Measurements from ENCODE around the gene LAMA3. TPM values are rescaled to one million over a fixed set of nuclear protein-coding genes. Genes with fewer than 3 reads are reported as not detected.

LAMA3 gene
- total and polyA plus RNA-seq, 2 donors: 10.4 to 32.3 TPM

DNA sequence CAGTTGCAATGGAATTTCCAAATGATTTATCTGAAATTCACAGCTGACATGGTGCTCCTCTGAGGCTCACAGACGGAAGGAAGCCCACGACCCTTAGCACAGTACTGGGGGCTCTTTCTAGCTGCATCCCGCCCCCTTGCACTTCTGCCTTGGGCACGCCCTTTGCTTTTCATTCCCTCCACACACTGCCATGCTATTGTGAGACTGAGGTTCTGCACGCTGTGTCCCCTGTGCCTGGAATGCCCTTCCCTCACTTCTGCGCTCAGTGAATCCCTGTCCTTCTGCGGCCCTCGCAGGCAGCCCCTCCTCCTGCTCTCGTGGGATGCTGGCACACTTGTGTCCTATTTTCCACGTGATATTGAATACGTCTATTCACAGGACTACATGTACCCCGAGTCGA lies 189.9 kb downstream of the LAMA3 start:
- Histone ChIP-seq H3K27ac (ENCODE audit: low read depth) (no peak overlapping the region), H3K4me3 (ENCODE audit: low read depth, low read length) (no peak overlapping the region), H3K4me1 (ENCODE audit: insufficient read depth) (no peaks in the 10 kb centered on the region), H3K36me3 (ENCODE audit: insufficient read depth) (no peaks in the 10 kb centered on the region)
- WGBS: 89% methylated on average over 13 of the region's 13 CpGs
- DNase-seq (ENCODE audit: extremely low spot score): no peak

DNA sequence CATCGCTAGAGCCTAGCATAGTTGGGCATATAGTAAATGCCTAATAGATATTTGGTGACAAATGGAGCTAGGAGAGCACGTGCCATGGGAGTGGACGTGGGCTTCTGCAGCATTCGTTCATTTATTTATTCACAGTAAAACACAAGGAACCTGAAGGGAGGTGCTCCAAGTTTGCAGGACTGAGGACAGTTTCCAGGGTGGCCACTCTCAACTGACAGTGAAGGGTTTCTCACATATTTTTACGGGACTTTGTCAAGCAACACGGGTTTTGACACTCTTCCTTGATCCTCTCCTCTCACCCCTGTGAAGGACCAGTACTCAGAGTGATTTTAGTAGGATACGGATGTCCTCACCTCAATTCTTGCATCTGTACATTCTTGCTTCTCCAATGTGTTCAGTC lies 190.3 kb downstream of the LAMA3 start:
- 88% methylated on average over 7 of the region's 7 CpGs for WGBS
- no peak overlapping the region for H3K27ac ChIP-seq (ENCODE audit: low read depth)
- H3K4me1 ChIP-seq (ENCODE audit: insufficient read depth): no peaks in the 10 kb centered on the region
- DNase-seq (ENCODE audit: extremely low spot score): no peak
- H3K4me3 ChIP-seq (ENCODE audit: low read depth, low read length): no peak overlapping the region
- H3K36me3 ChIP-seq (ENCODE audit: insufficient read depth): no peaks in the 10 kb centered on the region

DNA sequence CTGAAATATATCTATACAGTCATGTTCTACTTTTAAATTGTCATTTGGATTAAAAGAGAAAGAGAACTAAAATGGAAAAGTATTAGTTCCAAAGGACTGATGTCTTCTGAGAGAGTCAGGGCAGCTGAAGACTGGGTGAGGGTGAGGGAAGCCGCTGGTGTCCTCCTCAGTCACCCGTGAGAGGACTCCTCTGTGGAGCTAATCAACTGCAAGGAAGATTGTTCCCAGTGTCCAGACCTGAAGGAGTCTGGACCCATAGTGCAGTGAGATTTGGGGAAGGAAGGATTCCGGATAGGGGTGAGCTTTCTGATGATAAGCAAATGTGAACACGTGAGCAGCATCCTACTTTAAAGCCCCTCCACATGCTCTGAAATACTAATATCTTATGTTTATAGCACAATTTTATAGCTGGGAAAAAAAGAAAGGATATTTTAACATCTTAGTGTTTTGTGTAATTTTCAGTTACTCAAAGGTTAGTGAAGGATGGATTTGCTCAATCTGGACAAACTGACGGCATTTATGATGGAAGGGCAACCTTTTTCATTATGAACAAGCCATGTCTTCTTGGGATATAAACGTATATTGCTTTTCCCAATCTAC lies 190.8 kb downstream of the LAMA3 start:
- Histone ChIP-seq H3K4me3 (ENCODE audit: low read depth, low read length) (no peak overlapping the region), H3K4me1 (ENCODE audit: insufficient read depth) (no peaks in the 10 kb centered on the region), H3K27ac (ENCODE audit: low read depth) (no peak overlapping the region), H3K36me3 (ENCODE audit: insufficient read depth) (no peaks in the 10 kb centered on the region)
- WGBS: 80% methylated on average over 6 of the region's 6 CpGs
- DNase-seq (ENCODE audit: extremely low spot score): no peak

DNA sequence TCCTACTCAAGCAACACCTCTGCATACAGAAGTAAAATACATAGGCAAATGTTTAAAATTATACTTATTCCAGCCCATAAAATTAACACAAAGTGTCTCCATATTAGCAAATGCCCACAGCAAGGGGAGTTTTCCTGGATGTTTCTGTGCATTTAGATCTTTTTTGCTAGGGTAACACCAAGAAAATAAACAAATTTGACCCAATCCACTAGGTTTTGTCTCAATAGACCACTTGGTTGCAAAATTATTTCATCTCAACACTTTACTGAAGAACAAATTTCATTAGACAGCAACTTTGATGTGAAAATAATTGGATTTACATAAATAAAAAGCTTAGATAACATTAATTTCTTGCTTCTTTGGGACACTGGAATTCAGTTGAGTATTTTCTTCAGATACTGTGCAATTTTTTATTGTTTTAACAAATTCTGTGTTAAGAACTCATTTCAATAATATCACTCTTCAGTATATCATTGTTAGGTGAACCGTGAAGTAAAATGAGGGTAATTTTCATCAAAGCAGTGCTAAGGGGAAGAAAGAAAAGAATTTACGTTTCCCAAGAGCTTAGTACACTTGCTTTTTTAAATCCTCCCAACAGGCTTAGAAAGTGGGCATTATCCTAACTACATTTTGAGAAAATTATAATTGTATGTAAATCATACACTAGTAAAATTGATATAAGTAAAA lies 191.8 kb downstream of the LAMA3 start:
- no peak for DNase-seq (ENCODE audit: extremely low spot score)
- no peak overlapping the region for H3K27ac ChIP-seq (ENCODE audit: low read depth)
- 92% methylated on average over 2 of the region's 2 CpGs for WGBS
- H3K36me3 ChIP-seq (ENCODE audit: insufficient read depth): no peaks in the 10 kb centered on the region
- no peaks in the 10 kb centered on the region for H3K4me1 ChIP-seq (ENCODE audit: insufficient read depth)
- H3K4me3 ChIP-seq (ENCODE audit: low read depth, low read length): no peak overlapping the region

DNA sequence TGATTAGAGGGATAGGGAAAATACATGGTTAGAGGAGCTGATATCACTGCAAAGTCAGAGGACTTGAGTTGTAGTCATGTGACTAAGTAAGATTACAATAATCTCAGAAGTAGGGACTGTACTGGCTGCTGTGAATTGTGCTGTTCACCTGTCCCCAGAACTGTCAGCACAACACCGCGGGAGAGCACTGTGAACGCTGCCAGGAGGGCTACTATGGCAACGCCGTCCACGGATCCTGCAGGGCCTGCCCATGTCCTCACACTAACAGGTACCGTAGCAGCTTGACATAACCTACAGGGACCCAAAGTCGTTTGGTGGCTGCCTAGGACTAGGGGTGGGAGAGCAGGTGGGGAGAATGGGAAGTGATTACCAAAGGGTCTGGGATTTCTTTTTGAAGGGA lies 192.5 kb downstream of the LAMA3 start:
- no peak overlapping the region for H3K4me3 ChIP-seq (ENCODE audit: low read depth, low read length)
- DNase-seq (ENCODE audit: extremely low spot score): no peak
- H3K4me1 ChIP-seq (ENCODE audit: insufficient read depth): no peaks in the 10 kb centered on the region
- no peaks in the 10 kb centered on the region for H3K36me3 ChIP-seq (ENCODE audit: insufficient read depth)
- 81% methylated on average over 8 of the region's 8 CpGs for WGBS
- no peak overlapping the region for H3K27ac ChIP-seq (ENCODE audit: low read depth)

DNA sequence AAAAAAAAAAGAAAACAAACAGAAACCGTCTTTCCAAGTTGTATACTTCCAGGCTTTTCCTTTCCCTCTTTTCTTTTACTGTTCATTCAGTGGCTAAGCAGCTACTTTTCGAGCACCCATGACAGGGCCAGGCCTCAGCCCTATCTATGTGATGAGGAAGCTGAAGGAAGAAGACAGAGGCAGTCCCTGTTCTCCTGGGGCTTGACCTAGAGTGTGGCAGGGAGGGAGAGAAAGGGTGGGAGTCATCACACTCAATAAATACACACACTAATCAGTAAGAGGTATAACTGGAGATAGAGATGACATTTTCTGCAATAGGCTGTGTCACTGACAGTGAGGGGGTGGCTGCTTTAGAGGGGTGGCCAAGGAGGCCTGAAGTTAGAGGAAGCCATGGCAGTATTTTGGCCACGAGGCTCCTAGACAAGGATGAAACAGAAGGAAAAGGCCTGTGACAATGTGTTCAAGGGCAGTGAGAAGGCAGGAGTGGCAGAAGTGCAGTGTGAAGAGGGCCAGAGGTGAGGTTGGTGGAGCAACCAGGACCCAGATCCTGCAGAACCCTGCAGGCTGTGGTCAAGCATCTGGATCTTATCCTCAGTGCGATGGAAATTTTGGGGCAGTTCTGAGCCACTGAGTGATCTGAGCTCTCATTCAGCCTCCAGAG lies 193.5 kb downstream of the LAMA3 start:
- no peak overlapping the region for H3K4me3 ChIP-seq (ENCODE audit: low read depth, low read length)
- 90% methylated on average over 4 of the region's 4 CpGs for WGBS
- no peaks in the 10 kb centered on the region for H3K4me1 ChIP-seq (ENCODE audit: insufficient read depth)
- H3K27ac ChIP-seq (ENCODE audit: low read depth): no peak overlapping the region
- no peaks in the 10 kb centered on the region for H3K36me3 ChIP-seq (ENCODE audit: insufficient read depth)
- DNase-seq (ENCODE audit: extremely low spot score): no peak

DNA sequence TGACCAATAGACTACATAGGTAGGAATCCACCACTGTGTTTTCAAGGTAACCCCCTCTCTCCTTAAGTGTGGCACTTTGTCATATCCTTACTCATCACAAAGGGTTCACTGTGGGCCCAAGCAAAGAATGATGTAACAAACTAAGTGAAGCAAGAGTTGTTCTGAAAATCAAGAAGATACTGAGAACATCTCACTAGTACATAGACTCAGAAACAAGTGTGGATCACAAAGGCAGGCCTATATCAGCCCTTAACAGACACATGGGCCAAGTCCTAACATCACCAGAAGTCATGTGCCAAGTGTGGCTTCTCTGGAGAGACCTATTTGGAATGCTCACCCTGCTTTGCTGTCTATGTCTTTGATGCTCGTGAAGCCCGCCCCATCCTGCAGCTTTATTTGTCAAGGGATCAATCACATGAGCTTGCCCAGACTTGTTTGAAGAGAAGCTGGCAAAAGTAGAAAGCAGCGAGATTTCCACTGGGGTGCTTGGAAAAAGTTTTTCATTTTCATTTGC lies 194.1 kb downstream of the LAMA3 start:
- no peak for DNase-seq (ENCODE audit: extremely low spot score)
- H3K36me3 ChIP-seq (ENCODE audit: insufficient read depth): no peaks in the 10 kb centered on the region
- 86% methylated on average over 3 of the region's 3 CpGs for WGBS
- no peak overlapping the region for H3K27ac ChIP-seq (ENCODE audit: low read depth)
- H3K4me1 ChIP-seq (ENCODE audit: insufficient read depth): no peaks in the 10 kb centered on the region
- no peak overlapping the region for H3K4me3 ChIP-seq (ENCODE audit: low read depth, low read length)

DNA sequence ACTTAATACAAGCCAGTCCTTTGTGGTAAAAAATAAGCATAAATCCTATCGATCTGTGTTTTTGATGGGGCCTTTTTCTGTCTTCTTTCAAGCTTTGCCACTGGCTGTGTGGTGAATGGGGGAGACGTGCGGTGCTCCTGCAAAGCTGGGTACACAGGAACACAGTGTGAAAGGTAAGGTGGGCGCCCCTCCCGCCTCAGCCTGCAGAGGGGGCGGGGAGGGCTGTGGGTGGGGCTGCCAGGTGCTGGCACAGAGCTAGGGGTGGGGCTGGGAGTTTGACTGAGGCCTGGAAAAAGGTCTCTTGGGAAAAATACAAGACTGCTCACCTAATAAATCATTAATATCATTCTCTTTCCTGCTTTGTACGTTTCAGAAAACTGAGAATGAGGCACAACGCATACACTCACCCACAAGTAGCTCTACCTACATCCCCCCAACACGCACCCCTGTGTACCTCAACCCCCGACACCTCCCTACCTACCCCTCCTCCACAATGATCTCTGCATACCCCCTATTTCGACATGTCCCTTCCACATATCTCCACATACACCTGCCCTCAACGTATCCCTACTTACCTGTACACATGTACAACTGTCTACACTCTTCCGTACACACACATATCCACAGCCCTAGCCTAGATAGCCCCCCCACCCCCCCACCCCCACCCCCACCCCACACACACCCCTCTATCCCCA lies 195.6 kb downstream of the LAMA3 start:
- WGBS: 73% methylated on average over 13 of the region's 13 CpGs
- no peak for DNase-seq (ENCODE audit: extremely low spot score)

DNA sequence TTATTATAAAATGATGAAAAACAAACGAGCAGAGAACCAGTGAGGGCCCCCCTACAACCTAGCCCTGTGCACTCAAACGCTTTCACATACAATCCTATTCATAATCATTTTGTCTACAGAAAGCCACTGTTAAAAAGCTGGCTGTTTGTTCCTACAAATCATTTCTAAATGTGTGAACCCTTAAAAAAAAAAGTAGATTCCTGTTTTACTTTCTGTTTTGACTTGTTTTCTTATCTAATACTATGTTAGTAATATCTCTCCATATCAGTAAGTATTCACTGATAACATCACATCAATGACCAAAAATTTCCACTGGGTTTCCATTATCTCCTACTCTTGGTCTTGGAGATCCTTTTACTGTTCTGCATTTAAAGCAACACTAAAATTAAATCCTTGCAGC lies 196.5 kb downstream of the LAMA3 start:
- H3K4me1 ChIP-seq (ENCODE audit: insufficient read depth): no peaks in the 10 kb centered on the region
- WGBS: 54% methylated on average over 2 of the region's 2 CpGs
- no peak overlapping the region for H3K4me3 ChIP-seq (ENCODE audit: low read depth, low read length)
- DNase-seq (ENCODE audit: extremely low spot score): no peak
- H3K27ac ChIP-seq (ENCODE audit: low read depth): no peak overlapping the region
- H3K36me3 ChIP-seq (ENCODE audit: insufficient read depth): no peaks in the 10 kb centered on the region

More for the DNA sequence above, 195.6 kb downstream of the LAMA3 start:
- Histone ChIP-seq H3K4me1 (ENCODE audit: insufficient read depth) (no peaks in the 10 kb centered on the region), H3K27ac (ENCODE audit: low read depth) (peak overlapping the region; percentile 66), H3K36me3 (ENCODE audit: insufficient read depth) (no peaks in the 10 kb centered on the region), H3K4me3 (ENCODE audit: low read depth, low read length) (no peak overlapping the region)

DNA sequence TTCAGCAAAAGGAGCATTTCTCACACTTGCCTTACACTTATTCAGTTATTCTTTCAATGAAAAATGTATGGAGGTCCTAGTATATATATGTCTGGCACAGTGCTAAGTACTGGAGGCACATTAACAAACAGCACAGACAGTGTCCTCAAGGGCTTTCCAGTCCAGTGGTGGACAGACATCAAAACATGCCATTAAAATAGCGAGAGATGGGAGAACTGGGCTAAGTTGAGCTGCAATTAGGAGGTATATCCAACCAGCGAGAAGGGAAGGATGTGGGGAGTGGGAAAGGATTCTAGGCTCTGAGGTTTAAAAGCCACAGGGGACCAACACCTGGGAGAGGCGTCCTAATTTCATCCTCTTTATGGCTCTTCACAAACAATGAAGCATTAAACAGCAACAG lies 197.8 kb downstream of the LAMA3 start:
- Histone ChIP-seq H3K4me1 (ENCODE audit: insufficient read depth) (no peaks in the 10 kb centered on the region), H3K4me3 (ENCODE audit: low read depth, low read length) (no peak overlapping the region), H3K27ac (ENCODE audit: low read depth) (no peak overlapping the region), H3K36me3 (ENCODE audit: insufficient read depth) (no peaks in the 10 kb centered on the region)
- no peak for DNase-seq (ENCODE audit: extremely low spot score)
- 85% methylated on average over 3 of the region's 3 CpGs for WGBS

DNA sequence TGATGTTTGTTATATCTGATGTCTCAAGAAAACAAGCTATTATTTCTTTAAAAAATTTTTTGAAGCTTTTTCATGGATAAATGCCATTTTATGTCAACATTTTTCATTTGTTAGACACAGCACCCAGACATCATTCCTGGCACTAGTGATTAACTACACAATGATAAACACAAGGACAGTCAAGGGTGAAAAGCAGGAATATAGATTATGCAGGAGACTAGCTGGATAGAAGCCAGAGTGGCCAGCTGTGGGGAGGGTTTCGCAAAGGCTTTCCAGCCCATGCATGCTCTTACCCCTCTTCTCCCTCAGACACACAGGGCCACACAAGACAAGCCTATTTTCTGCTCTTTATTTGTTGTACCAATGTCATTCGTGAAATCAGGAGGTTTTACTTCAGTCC lies 198.2 kb downstream of the LAMA3 start:
- no peaks in the 10 kb centered on the region for H3K4me1 ChIP-seq (ENCODE audit: insufficient read depth)
- DNase-seq (ENCODE audit: extremely low spot score): no peak
- WGBS: 86% methylated on average over 2 of the region's 2 CpGs
- H3K27ac ChIP-seq (ENCODE audit: low read depth): no peak overlapping the region
- H3K36me3 ChIP-seq (ENCODE audit: insufficient read depth): no peaks in the 10 kb centered on the region
- no peak overlapping the region for H3K4me3 ChIP-seq (ENCODE audit: low read depth, low read length)

DNA sequence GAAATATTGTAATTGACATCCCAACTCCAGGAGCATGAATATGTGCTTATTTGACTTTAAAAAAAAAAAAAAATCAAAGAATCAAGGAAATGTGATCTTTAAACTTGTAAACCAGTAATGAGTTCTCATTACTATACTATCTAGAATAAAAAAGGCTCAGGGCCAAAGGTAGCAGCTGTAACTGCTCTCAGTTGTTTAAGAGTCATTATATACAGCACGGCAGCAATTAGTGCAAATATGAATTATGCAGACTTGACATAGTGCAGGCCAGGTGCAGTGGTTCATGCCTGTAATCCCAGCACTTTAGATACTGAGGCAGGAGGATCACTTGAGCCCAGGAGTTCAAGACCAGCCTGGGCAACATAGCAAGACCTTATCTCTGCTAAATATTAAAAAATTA lies 199.6 kb downstream of the LAMA3 start:
- no peak overlapping the region for H3K4me3 ChIP-seq (ENCODE audit: low read depth, low read length)
- H3K36me3 ChIP-seq (ENCODE audit: insufficient read depth): no peaks in the 10 kb centered on the region
- no peaks in the 10 kb centered on the region for H3K4me1 ChIP-seq (ENCODE audit: insufficient read depth)
- no peak for DNase-seq (ENCODE audit: extremely low spot score)
- WGBS: 52% methylated on average over 1 of the region's 1 CpG
- no peak overlapping the region for H3K27ac ChIP-seq (ENCODE audit: low read depth)

DNA sequence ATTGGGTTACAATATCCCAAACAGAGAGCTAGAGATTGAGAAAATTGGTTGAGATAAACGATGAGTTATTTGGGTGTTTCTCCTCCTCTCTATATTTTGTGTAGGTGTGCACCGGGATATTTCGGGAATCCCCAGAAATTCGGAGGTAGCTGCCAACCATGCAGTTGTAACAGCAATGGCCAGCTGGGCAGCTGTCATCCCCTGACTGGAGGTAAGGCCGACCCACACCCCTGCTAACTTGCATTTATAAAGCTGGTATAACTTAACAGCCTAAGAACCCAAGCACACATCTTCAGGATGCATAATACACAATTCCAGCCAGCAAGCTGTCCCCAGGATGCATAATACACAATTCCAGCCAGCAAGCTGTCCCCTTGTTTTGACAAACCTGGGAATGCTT lies 200.7 kb downstream of the LAMA3 start:
- H3K27ac ChIP-seq (ENCODE audit: low read depth): no peak overlapping the region
- H3K36me3 ChIP-seq (ENCODE audit: insufficient read depth): no peaks in the 10 kb centered on the region
- H3K4me1 ChIP-seq (ENCODE audit: insufficient read depth): no peaks in the 10 kb centered on the region
- no peak overlapping the region for H3K4me3 ChIP-seq (ENCODE audit: low read depth, low read length)
- WGBS: 94% methylated on average over 5 of the region's 5 CpGs
- no peak for DNase-seq (ENCODE audit: extremely low spot score)

DNA sequence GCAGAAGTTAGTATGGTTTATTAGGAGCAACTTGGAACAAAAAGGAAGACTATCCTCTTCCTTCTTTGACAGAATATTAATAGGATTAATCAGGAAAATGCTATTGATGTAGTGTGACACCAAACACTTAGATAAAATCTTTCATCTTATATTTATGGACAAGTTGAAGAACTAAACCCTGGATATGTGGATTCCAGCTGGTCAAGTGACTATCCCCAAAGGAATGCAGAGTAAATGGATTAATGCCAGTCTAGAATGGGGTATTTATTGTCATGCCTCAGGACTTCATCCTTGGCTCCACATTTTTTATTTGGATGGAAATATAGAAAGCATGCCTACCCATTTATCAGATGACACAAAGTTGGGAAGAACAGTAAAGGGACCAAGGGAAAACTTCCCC lies 201.3 kb downstream of the LAMA3 start:
- H3K4me1 ChIP-seq (ENCODE audit: insufficient read depth): no peaks in the 10 kb centered on the region
- H3K27ac ChIP-seq (ENCODE audit: low read depth): no peak overlapping the region
- no peak for DNase-seq (ENCODE audit: extremely low spot score)
- no peaks in the 10 kb centered on the region for H3K36me3 ChIP-seq (ENCODE audit: insufficient read depth)
- no peak overlapping the region for H3K4me3 ChIP-seq (ENCODE audit: low read depth, low read length)

Measured in urinary bladder (tissue), 4 donors.